GM21526 (cell line): ENCODE results near the gene SLC17A9.
"Not testable (repeated sequence)": the region's sequence is repeated elsewhere in the genome, so short reads cannot be mapped to it uniquely, and the experiment has no call there.

ENCODE experiments used
- ATAC-seq: cut with Tn5 transposase; IDR thresholded peaks from one replicate; pipeline ENCODE4 v1.9.1; 2021; ENCODE audit warnings: moderate library complexity; ENCODE audit not compliant: unreplicated experiment, low FRiP score

Gene SLC17A9

DNA sequence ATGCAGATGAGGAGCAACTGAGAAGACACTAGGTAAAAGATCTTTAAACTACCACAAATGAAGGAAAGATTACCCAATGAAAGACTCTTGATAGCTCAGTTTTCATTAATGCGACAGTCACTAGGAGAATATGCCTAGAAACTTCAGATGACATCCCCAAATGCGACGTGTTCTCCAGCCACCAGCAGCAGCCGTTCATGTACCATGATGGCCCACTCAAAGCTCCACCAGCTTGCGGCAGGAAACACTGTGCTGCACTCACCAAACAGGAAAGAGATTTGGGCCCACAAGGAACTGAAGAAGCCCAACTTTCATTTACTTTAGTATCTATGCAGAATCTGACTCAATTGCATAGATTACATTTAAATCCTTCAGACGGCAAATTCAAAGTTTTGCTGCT, 33.7 kb upstream of the SLC17A9 start:
- no peak for ATAC-seq

DNA sequence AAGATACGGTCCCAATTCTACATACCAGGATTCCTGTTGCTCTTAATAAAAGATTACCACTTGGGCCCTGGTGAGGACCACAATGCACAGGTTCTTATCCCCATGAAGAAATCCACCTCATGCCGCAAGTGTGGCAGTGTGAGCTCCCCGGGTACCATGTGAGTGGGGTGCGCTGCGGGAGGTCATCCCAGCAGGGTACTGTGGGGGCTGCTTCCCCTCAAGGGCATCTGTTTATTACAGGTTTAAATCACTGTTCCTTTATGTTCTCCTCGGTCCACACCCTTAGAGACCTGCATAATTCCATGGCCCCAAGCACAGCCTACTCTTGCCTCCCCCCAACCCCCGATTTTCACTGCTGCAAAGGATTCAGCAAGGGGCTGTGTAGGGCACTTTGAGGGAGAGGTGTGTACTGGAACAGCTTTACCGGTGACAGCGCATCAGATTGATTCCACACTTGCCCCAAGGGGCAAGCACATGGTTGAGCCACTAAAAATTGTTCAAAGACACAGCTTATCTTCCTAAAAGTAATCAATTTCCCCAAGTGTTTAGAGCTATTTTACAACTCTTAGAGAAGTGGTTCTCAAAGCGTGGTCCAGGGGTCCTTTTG, 32.4 kb upstream of the SLC17A9 start:
- no peak for ATAC-seq

DNA sequence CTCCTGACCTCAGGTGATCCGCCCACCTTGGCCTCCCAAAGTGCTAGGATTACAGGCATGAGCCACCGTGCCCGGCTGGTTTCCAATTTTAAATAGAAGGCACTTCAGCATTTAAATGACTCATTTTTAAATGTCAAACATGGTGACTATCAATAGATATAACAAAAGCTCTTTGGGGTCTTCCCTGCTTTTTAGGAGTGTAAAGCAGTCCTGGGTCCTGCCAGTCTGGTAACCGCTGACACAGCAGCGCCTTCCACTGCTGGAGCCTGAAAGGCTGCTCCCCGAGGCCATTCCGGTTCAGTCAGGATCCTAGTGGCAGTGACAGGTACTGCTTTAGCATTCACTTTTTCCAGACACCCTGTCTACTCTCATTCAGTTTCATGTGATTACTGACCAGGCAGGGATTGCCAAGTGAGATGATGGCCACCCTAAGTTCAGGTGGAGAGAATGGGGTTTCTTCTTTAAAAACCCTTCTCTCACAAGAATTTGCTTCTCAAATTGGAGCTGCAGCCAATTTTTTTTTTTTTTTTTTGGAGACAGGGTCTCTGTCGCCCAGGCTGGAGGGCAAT, 31.3 kb upstream of the SLC17A9 start:
- ATAC-seq: no peak

DNA sequence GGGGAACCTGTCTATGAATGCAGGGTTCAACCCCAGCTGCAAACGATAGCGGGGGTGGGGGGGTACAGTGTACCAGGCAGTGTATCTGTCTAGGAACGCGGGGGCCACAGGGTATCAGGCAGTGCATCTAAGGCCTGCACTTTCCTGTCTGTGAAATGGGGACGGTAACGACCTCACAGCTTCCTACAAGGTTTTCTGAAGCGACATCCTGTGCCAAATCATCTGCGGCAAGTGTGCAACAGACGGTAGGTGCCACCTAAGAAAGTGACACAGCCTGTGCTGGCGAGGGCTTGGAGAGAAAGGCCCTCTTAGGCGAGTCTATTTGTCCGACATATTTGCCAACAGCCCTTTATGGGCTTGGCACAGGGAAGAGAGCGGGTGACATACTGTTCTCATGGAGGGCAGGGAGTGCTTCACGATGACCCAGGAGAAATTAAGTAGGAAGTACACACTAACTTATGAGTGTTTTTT, 30.0 kb upstream of the SLC17A9 start:
- ATAC-seq: no peak

DNA sequence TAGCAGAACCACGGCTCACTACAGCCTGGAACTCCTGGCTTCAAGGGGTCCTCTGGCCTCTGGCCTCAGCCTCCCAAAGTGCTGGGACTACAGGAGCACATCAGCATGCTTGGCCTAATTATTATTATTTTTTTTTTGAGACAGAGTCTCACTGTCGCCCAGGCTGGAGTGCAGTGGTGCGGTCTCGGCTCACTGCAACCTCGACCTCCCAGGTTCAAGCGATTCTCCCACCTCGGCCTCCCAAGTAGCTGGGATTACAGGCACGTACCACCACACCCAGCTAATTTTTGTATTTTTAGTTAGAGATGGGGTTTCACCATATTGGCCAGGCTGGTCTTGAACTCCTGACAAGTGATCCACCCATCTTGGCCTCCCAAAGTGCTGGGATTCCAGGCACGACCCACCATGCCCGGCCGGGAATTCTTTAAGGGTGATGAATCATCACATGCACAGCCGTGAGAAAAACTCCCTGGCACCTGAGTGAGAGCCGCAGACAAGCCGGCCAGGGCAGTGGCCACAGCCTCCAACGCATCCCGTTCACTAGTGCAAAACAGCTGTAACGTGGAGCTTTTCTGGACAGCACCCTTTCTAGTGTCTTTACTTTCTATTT, 29.3 kb upstream of the SLC17A9 start:
- ATAC-seq: not testable (repeated sequence)

DNA sequence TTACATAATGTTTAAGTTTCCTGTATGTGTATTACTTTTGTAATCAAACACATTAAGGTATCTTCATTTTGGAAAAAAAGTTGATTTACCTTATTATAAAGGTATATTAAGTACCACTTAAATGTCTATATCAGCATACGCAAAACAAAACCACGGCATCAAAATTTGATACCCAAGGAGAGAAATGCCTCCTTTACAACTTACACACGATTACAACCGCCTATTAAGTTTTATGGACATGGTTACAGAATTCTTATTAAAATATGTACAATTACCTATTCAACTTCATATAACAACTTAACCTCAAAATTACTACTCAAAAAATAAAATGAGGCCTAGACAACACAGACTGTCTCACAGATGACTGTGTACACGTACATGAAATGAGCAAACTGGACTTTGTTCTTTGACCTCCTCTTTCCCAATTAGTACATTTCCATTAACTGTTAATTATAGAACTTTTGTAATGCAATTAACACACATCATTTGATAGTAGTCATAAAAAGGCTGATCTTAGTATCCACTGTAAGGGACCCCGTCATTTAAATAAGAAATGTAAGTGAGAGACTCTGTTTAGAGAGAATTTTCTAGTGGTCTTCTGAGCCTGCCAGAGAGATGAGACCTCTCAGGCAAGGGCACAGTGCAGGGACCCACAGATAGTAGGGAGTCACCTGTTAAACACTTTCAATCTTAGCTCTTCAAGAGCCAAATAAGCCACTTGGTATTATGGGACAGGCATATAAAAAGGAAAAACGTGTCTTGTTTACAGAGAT, 28.7 kb upstream of the SLC17A9 start:
- ATAC-seq: no peak

DNA sequence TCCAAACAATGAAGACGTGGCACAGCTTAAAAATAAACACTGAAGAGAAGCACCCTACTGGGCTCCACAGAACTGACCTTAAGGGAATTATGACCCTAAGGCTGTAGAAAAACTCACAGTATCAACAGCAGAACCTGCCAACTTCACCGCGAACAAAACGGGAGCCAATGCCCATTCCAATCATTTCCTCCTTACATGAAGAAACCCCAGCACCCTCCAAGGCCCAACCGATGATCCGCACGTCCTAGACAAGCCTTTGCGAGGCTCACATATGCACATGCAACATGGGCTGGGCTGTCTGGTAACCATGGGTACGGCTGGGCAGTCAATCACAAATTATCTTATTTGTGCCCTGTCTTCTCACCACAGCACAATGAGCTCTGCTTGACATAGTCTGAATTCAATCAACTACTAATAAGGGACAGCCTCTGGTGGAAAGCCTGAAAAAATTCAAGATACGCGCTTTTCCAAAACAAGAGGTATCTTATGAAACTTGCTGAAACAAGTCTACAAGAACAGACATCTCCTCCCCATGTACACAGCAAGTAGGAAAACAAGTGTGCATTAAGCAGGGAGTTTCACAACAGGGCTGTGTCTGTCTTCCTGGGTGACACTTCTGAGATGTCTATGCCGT, 27.9 kb upstream of the SLC17A9 start:
- ATAC-seq: no peak

DNA sequence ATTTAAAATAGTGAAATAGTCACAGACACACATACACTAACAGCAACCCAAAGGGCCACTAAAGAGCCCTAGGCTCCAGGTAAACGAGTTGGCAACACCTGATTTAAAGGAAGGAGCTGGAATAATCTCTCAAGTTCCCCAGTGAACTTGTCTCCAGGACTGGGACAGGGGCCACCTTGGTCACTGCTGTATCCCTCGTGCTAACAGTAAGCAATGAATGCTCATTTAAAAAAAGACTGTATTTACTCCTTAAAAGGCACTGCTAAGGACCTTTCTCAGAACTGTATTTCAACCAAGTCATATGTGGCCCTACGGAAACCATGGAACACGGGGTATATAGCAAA, 27.5 kb upstream of the SLC17A9 start:
- no peak for ATAC-seq

DNA sequence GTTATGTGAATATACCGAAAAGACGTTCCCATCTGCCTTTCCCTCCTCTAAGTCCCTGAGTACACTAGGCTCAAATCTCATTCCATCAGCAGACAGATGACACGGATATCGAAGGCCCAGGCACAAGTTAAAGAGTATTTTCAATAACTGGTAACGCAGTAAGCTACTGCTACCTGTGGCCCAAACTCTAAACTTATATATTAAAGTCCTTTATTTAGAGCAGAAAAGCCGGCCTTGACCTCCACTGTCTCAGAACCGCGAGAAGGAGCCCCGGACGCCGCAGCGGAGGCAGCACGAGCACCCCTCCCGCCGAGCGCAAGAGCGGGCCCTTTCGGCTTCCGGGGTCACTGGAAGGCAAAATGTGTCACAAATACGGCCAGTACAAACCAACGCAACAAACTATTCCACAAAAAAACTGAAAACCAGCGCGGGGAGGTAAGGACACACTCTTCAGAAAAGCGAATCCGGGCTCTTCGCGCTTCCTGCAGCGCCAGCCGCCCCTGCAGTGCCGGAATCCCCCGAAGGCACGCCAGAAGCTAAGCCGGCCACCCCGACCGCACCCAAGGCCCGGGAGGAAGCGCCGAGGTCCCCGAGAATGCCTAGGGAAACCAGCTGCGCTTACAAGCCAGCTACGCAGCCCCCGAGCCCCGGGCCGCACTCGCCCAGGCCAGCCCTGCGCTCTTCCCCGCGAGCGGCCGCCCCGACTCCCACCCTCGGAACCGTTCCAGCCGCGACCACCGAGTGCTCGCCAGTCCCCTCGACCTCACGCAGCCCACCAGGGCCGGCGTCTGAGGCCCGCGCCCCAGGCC, 26.9 kb upstream of the SLC17A9 start:
- peak; percentile 22 for ATAC-seq

DNA sequence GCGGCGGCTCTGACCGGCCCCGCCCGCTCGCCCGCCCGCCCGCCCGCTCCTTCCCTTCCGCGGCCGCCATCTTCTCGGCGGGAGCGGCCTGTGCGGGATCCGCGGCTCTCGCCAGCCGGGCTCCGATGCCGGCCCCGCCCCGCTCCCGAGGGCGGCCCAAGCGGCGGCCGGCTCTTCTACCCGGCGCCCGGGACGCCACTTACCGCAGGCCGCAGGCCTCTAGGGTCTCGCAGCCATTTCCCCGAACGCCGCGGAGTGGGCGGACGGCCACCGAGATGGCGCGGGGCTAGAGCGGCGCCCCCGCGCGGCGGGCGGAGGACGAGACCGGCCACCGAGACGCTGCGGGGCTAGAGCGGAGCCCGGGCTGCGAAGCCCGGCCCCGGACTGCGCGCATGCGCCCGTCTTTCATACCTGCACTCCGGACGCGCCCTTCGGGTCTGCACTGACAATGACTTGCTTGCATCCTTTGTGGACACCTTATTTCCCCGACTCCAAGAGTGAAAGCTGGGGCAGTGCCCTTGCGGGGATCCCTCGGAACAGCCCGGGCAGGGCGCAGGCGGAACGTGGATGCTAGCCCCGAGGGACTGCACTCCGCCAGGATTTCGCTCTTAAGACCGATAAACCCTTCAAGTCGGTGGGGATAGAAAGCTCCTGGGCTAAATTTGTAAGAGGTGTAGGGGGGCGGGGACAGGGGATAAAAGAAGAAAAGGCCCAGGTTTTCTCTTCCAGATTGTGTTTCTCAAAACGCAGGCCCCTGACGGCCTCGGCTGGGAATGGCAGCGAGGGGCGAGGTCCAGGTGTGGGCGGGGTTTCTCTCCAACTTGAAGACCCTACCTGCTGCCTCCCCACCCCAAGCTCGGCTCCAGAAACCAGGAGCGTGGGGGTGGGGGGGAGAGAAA, 26.0 kb upstream of the SLC17A9 start, which contains the start of gene DIDO1:
TSS of gene DIDO1 (minus strand) at position 277 of the 899 bp plus-strand sequence.
- peak; percentile 55 for ATAC-seq

DNA sequence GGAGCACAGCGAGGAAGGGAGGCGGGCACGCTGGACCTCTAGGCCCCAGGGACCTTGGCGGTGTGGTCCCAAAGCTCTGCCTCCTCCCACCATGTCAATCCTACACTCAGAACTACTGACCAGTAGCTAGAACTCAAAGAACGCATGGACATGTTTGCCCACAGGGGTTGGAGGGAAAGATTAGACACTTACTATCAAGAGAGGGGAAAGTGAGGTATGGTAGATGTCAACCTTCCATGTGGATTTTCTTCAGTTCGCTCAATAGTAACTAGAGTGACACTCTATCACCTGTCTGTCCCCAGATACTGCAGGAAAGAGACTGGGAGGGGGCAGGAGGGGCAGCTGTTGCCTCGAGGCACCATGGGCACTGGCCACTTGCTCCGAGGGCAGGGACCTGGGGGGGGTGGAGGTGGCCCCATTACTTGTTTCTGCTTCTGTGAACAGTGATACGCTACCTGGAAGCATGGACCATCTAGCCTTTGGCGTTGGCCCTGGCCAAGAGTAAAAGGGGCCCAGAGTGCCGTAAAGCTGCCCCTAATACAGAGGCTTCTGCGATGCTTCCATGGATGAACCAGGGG, 25.3 kb upstream of the SLC17A9 start:
- no peak for ATAC-seq

DNA sequence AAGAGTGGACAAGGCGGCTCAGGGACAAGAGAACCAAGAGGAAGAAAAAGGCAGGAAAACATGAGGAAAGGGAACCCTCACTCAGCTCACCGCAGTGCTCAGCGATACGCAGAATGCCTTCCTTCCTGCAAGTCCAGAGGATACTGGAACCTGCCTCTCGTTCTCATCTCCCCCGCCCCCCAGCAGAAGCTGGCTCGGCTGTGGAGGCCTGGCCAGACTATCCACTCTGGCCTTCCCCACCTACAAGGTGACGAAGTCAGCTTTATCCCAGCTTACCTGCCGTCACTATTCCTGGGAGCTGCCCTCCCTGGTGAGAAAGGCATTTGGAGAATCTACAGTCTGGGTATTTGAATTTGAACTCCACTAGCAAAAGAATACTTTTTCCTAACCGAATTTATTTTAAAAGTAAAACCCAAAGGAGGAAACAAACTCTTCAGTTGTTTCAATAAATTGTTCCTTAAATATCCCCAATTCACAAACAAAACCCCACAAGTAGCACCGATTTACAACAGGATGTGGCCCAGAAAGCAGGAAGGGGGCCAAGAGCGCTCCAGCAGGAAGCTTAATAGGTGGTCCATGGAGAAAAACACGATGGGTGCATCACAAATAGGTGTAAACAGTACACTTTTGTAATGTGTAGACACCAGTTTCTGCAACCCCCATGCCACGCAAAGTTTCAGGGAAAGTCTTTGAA, 24.1 kb upstream of the SLC17A9 start:
- ATAC-seq: no peak

DNA sequence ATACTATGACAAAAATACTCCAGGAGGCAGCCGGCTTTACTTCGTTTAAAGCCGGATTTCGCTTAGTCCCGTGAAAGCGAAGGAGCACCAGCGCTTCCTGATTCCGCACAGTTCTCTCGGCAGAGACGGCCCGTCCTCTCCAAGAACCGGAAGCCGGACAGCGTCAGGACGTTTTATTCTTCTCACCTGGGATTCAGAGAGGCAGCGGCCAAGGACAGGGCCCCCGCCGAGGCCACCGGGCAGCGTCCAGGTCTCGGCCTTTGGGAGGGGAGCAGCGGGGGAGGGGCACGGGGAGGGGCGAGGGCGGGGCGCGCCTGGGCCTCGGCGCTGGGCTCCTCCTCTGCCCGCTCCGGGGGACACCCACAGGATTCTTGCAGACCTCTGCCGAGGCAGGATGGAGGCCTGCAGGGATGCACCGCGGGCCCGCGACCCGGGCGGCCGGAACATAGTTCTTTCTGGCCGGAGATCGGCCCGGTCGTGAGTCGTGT, 23.4 kb upstream of the SLC17A9 start:
- ATAC-seq: no peak

DNA sequence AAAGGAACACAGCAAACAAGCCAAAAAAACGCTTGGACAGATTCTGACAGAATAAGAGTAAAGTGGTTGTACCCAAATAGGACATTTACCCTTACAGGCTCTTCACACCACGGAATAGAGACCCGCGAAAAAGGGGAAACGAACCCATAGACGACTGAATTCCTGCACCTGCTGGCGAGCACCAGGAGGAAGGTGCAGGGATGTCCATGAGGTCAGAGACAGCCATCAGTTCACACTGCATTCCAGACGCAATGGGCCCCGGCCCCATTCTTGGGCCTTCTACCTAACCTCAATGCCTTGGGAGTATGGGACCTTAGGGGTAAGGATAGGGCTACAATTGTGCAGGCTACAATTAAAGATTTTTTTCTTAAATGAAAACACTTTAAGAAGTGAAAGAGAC, 21.0 kb upstream of the SLC17A9 start:
- ATAC-seq: no peak

DNA sequence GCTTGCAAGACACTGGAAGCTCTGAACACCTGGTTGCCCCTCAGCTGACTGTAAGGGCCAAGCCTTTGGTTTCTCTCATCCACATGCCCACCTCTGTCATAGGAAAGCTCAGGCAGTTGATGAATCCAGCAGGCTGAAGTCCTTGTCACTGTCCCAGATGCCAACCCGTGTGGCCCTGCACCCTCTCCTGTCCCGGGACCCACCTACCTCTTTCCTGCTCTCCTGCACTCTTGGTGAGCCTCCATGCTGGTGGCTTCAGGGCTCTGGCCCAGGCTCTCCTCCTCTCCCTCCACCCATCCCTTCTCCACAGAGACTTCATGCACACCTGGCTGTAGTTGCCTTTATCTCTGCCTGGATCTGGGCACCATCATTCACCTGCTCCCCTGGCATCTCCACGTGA, 18.5 kb upstream of the SLC17A9 start:
- ATAC-seq: no peak

DNA sequence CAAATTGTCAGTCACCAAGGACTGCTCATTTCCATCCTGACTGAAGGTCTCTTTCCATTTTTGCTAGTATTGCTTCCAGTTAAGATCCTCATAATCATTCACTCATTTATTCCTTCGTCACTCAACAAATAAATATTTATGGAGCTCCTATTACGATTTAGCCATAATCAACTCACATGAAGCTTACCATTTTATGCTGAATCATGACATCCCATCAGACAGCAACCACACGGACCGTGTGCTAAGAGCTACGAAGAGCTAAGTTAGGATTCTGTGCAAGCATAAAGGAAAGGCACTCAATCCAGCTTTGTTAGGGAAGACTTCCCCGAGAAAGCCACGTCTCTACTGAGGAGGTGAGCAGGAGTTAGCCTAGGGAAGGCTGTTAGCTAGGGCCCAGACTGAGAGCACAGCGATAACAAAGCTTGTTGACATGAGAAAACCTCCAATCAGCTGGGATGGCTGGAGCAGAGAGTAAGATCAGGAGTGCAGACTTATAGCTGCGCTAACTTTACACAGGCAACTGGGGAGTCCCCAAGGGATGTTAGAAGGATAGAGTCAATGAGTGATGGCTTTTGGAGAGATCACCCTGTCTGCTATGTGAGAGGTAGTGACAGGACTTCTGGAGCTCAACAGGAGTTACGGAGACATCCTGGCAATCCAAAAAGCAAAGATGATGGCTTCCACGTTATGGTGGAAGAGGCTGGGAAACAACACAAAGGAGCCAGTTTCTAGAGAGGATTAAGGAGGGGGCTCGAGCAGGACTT, 17.1 kb upstream of the SLC17A9 start:
- ATAC-seq: no peak

DNA sequence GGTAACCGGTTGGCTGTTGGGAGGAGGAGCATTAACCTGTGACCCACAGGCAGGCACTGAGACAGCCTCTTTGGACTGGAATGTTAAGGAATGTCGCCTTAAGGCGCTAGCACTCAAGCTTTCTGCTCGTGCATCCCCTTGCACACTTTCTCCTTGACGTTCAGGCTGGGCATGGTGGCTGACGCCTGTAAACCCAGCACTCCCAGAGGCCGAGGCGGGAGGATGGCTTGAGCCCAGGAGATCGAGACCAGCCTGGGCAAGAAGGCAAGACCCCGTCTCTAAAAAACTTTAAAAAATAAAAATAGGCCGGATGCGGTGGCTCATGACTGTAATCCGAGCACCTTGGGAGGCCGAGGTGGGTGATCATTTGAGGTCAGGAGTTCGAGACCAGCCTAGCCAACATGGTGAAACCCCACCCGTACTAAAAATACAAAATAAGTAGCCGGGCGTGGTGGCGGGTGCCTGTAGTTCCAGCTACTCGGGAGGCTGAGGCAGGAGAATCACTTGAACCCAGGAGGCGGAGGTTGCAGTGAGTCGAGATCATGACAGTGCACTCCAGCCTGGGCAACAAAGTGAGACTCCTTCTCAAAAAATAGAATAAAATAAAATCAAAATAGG, 16.4 kb upstream of the SLC17A9 start:
- ATAC-seq: no peak
